CD4-positive, alpha-beta T cell treated with Interleukin-6 for 4 hours (primary cell): ENCODE results near the gene EYA4.

Source experiments
- DNase-seq: peaks from one replicate; pipeline ENCODE4 v3.0.0-alpha.2; 2020; ENCODE audit warnings: mixed read lengths

Gene EYA4, protein sequence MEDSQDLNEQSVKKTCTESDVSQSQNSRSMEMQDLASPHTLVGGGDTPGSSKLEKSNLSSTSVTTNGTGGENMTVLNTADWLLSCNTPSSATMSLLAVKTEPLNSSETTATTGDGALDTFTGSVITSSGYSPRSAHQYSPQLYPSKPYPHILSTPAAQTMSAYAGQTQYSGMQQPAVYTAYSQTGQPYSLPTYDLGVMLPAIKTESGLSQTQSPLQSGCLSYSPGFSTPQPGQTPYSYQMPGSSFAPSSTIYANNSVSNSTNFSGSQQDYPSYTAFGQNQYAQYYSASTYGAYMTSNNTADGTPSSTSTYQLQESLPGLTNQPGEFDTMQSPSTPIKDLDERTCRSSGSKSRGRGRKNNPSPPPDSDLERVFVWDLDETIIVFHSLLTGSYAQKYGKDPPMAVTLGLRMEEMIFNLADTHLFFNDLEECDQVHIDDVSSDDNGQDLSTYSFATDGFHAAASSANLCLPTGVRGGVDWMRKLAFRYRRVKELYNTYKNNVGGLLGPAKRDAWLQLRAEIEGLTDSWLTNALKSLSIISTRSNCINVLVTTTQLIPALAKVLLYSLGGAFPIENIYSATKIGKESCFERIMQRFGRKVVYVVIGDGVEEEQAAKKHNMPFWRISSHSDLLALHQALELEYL

DNA sequence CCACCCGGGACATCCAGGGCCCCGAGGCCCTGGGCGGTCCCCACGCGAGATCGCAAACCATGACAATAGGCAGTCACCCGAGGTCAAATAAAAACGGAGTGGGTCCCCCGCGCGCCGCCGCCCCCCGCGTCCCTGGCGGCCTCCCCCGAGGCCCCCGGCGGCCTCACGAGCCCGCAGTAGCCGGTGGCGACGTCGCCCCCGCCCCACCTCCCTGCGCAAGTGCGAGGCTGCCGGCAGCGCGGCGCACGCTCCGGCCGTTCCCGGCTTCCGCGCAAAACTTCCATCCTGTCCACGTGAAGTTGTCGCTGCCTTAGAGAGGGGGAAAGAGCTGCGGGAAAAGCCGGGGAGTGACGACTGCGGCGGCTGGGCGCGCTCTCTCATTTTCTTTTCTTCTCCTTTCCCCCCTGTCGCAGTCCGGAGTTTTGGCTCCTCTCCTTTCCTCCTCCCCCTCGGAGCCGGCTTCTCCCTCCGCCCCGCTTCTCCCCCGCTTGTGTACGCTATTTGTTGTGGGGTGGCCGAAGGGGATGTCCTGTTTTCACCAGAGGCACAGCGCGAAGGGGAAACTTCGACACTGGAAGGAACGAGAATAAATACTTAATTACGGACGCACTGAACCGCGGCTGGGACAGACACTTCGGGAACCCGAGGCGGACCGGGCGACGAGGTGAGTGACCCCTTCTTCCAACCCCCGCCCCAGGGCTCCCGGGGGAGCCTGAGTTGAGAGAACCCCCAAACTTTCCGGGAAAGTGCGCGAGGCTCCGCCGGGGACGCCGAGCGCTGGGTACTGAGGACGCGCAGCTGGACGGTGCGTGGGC, at the start of gene EYA4:
TSS of gene EYA4 (plus strand) at position 272 of the 815 bp plus-strand sequence. CDS start 33,424 bp downstream, outside the sequence.
- no peak for DNase-seq

DNA sequence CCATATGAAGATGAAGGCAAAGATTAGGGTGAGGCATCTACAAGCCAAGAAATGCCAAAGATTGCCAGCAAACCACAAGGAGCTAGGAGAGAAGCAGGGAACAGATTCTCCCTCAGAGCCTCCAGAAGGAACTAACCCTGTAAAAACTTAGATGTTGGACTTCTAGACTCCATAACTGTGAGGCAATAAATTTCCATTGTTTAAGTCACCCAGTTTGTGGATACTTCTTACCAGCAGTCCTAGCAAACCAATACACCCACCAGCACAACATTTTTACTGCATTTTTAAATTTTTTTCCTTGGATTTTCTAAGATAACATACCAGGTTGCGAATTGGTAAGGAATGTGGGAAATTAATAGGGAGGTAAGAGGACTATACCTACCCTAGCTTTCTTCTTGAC, 47.8 kb upstream of the EYA4 start:
- no peak for DNase-seq

DNA sequence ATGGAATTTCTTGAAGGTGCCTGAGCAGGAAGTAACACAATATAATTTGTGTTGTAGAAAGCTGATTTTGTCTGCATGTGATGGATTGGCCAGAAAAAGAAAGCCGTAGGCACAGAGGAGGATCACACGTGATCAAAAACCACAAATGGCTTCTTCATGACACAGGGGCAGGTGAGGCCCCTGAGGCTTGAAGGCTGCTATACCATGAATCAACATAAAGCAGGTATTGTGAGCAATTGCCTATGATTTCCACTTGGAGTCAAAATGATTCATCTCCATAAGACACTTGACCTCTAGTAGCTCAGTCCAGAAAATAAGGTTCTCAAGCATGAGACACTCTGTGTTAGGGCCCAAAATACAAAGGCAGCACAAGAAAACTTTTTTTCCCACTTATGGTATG, 42.4 kb upstream of the EYA4 start:
- DNase-seq: no peak

DNA sequence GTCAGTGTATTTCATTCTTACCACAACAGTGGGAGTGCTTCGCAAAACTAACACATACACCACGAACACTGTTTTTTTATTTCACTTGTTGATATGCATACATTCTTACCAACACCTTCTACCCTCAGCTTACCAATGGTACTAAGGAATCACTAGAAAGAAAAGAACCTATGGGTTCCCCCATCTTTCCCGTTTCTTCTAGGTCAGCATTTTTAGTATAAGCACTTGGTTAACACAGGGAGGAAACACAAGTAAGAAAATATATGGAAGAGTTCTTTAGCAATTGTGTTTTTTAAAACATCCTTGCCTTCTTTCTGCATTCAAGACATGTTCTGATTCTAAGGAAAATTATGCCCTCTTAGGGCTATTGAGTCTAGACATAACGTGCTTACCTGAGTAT, 39.9 kb upstream of the EYA4 start:
- no peak for DNase-seq

DNA sequence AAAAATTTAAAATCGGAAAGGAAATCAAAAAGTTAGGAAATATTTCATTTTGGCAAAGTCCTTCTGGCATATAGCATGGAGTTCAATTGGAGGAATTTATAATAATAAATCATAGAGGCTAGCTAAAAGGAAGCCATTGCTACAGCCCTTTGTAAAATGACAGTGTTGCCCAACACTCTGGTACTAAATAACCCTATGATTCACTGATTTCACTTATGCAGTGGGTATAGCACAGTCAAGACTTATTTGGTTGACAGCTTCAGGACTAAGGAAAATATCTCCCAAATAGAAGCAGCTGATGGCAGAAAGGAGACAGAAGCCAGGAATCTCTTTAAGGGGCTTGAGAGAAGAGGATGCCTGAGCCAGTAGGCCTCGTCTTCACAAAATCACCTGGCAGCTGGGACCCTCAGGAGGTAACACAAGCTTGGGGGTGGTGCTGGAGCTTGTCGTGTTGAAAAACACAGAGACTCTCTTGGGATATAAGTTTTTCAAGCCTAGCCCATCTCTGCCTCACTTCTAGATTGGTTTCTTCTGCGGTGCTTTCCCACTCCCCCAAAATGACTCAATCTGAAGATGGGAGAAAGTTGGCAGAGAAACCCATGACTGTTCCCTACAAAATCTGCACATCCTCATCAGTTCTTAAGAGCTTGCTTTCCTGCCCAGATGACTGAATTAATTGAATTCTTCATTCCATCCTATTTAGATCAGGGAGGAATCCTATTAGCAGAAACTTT, 38.4 kb upstream of the EYA4 start:
- DNase-seq: no peak

DNA sequence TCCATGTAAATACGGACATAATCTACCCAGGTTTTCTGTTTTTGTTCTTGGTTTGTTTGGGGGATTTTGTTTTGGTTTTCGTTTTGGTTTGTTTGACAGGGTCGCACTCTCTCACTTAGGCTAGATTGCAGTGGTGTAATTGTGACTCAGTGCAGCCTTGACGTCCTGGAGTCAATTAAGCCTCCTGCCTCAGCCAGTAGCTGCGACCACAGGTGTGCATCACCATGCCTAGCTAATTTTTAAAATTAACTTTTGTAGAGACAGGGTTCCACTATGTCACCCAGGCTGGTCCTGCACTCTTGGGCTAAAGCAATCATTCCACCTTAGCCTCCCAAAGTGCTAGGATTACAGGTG, 37.8 kb upstream of the EYA4 start:
- DNase-seq: no peak

DNA sequence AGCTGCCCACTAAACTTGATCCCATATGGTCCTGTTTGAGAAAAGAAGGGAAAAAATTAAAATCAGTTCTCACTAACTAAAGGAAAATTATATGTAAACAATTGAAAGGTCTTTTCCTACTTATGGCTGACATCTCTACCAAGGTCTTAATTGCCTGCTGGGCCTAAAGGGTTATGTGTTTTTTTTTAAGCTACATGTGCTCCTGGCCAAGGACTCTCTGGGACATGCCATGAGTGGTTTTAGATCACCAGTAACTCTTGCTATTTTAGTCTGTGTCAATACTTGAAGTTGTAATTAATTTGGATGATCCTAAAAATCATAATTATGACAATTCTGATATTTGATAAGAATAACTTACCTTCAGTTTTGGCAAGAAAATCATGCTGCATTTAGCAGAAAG, 35.9 kb upstream of the EYA4 start:
- no peak for DNase-seq

DNA sequence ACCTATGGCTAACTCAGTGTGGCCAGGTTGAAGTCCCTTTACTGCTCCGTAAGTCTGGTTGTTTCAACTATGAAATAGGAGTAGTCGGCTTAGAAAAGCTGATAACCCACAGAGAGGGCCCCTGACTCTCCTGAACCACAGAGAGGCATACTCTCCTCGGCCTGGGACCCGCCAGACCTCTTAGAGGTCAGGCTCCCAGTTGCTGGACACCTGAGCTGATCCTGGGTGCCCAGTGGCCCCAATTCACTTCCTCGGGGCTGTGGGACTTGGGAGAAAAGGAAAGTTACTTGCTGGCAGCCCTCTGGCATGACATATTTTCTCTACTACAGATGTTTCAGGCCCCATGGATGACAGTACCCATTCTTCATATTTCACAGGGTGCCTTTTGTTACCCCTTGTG, 34.2 kb upstream of the EYA4 start:
- DNase-seq: no peak

DNA sequence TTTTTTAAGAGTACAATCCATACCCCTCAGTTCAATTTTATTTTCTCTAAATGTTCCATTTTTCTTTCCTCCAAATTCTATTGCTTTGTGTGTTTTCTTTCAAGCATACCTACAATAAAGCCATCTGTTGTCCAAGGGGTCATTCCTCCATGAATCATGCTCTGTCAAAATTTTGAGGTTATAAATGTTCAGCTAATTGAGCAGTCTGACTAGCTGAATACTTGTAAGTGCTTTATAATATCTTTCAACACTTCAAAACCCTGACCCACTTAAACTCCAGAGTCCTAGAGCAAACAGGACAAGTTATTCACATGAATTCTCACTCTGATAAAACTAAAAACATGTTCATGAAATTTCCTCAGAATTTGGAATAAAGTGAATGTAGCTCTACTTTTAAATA, 33.4 kb upstream of the EYA4 start:
- DNase-seq: no peak

DNA sequence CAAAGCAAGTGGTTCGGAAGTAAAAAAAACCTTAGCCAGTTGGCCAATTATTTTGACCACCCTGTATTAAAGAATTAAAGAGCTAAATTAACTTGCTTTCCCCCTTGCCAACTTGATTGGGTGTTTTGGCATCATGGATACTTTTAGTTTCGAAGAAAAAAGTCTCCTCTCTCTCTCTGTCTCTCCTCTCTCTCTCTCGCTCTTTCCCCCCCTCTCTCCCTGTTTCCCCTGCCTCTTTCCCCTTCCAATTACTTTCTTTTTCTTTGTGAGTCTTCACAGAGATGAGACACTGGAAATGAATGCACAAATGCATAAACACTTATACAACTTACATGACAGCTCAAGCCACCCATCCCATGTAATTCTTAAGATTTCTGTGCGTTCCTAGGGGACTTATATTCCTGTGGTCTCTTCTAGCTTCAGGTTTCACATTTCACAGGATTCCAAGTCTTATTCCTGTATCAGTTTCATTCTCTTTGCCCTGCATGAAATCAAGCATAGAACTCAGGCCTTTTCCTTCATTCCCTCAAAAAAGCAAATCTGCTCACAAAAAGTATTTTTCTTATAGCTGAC, 32.9 kb upstream of the EYA4 start:
- DNase-seq: no peak

DNA sequence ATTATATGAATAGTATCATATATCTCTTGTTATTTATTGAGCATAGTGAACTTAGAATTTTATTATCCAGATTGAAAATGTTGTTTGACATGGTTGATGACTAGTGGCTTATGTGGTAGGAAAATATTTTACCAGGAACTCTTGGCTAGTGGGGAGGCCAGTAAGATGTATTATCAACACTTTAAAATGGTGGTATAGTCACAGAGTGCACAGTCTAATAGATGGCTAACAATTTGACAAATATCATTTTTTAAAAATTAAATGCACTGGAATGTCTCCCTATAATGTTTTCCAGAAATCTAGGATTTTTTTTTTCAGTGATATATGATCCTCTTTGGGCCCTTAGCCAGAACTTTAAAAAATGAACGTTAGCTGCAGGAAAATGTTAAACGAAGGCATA, 26.9 kb upstream of the EYA4 start:
- DNase-seq: no peak

DNA sequence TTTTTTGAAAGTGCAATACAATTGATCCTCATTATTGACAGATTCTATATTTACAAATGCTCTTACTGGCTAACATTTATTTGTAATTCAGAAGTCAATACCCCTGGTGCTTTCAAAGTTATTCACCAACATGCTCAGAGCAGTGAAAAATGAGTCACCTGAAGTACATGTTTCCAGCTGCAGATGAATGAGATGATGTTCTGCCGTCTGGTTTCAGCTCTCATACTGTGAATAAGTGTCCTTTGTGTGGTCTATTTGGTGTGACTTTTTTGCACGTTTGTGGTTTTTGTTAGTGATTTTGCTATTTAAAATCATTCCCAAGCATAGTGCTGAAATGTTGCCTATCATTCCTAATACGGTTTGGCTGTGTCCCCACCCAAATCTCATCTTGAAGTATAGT, 22.3 kb upstream of the EYA4 start:
- no peak for DNase-seq

DNA sequence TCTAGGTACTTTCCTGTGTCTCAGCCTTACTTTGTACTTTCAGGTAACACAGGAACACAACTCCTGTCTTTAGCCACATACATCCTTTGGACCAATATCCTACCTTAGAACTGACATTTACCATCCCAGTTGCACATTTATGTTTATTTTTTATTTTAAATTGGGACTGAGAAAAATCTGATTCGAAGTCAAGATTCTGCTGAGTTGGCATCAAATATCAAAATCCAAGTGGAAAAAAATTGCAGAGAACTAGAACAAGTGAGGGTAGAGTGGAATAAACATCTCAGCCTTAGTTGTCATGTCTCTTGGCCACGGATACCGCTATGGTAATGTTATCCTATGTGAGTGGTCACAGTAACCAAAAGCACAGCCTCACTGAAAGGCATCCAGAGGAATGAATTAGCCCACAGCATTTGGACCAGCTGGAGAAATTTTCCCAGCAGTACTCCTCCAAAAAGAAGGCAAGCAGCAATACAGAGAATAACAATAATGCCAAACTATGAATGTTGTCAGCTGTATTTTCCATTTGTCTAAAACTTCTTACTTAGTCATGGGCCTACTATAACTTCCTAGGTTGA, 17.6 kb upstream of the EYA4 start:
- no peak for DNase-seq

DNA sequence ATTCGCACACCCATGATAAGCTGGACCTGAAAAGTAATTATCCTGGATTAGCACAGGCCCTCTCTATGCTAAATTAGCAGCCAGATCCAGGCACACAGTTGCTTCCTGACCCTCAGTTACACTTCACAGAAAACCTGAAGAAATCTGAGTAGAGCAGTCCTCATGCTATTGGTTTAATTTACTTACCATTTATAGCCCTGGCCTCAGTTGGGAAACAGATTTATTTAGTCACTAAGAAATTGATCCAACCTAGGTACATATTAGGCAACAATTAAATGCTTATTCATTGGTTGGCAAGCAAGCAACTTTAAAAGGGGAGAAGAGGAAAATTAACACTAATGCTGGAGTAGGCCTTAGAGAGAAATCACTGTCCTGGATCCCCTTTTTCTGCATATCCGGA, 15.6 kb upstream of the EYA4 start:
- no peak for DNase-seq

DNA sequence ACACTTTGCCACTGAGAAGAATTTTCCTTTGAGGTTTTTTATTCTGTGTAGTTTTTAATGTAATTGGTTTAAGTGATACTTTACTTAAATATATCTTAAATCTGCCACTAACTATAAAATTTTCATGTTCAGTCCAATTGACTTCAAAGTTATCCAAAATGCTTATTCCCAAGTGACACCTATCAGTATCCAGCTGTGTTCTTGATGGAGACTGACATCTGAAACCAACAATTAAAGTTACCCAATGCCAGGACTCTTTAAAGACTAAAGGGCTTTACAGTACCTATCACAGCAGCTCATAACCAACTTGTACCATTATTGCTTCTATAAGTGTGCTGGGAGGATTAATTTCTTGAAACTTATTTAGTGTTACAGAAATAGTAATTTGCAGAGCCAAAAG, 13.8 kb upstream of the EYA4 start:
- DNase-seq: no peak

DNA sequence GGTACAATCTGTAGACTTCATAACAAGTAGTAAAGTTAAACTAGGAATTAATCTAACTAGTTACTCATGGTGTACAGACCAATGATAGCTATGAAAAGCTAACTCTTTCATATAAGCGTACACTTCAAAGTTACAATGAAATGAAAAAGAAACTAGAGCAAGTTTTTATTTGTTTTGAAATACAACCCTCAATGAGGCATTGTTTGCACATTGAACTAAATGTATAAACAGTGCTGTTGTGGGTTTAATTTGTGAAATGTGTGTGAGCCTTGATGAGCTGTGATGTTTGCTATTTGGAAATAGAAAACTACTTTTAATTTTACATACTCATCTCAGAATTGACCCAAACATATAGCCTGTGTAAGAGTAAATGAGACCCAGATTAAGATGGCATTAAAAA, 11.1 kb upstream of the EYA4 start:
- no peak for DNase-seq

DNA sequence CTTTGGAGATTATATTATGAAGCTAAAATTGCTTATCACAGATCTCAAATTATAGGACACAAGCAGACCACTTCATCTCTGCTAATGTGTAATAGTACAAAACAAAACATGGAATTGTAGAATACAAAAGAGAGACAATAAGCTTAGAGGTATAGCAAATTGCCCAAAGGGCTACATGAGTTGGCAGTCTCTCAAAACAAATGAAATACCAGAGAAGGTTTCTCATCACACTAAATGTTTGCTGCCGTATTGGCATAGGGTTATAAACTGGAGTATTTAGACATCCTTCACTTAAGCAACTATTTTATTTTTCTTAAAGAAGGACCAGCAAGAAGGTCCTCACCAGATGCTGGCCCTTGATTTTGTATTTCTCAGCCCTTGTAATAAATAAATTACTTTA, 5.9 kb upstream of the EYA4 start:
- DNase-seq: no peak

DNA sequence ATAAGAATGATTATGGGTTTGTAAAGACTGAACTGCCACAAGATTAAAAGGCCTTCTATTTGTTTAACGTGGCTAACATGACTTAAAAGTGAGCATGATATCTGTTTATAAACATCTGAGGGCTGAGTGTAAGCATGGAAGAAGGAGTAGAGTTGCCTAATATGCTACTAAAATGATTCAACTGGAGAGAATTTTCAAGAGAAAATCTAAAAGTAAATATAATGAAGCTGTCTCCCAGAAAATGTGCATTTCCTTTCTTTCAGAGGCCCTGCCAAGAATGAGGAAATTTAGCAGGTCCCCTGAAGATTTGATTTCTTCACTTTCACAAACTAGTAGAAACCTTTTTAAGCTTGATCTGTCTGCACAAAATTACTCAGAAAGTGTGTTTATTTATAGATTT, 4.2 kb upstream of the EYA4 start:
- no peak for DNase-seq

DNA sequence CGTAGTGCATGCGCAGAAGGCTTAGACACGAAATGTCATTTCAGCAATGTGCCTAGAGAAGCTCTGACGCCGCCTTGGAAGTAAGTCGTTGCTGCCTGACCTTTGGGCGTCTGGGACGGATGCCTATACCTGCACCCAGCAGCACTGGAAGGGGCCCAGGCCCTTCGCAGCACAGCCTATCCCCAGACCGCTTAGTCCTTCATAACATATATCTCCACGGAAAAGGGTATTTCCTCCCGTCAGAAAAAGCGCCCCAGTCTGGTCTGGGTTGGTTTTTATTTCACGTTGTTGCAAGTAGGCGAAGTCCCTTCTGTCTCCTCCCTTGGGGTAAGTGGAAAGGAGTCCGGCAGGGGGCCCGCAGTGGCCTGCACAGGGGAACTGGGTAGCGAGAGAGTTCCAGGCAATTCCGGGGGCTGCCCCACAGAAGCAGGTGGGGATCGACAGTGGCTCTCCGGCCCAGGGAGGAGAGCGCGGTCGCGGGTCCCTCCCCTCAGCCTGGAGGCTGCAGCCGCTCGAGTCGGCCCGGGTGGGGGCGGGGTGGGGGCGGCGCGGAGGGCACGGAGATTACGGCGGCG, 559 bp upstream of the EYA4 start:
- no peak for DNase-seq

DNA sequence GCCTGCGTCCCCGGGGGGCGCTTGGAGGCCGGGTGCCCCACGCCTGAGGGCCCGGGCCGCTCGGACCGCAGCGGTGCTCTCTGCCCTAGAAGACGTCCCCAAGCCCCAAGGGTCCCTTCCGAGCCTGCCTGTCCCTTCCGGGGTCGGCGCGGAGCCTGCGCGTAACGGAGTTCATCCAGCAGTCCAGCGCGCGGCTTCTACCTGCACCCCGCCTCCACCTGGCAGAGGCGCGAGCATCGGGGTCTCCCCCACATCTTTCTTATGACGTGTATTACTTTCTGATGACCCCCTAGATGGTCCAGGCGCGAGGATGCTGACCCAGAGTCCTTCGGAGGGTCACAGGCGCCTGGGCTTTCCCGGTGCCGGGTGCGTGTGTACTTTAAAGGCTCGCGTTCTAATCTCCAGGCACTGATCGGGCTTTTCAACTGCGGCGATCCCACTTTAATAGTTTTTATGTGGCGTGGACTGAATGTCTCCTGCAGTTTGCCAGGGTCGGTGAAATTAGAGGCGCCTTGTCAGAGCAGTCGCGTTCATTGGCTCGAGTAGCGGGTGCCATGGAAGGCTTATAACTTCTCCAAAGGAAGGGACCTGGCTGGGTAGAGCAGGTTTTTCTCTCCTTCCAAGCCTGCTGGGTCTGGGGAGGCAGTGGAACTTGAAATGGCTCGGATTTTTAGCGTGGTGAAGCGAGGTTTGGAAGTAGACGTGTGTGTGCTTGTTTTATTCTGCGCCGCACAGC, 912 bp downstream of the EYA4 start:
- DNase-seq: no peak
